ENCODE measurements around the gene GNAI3.

DNA sequence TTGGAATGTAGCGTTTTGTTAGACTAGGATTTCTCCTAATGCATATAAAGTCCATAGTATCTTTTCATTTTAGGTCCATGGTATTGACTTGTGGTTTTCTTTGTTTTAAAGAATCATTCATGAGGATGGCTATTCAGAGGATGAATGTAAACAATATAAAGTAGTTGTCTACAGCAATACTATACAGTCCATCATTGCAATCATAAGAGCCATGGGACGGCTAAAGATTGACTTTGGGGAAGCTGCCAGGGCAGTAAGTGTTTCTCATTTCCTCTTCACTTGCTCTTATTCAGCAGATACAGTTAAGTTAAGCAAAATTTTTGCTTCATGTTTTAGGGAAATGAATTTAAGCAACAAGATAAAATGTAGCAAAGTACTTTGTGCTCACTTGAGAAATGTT is 25.4 kb downstream of the GNAI3 start:
- TF ChIP-seq EZH2phosphoT487 (IDR thresholded peaks at IDR 0.05; ENCODE audit: borderline replicate concordance, low read length), result no peak
- TF ChIP-seq, protein P1, sequence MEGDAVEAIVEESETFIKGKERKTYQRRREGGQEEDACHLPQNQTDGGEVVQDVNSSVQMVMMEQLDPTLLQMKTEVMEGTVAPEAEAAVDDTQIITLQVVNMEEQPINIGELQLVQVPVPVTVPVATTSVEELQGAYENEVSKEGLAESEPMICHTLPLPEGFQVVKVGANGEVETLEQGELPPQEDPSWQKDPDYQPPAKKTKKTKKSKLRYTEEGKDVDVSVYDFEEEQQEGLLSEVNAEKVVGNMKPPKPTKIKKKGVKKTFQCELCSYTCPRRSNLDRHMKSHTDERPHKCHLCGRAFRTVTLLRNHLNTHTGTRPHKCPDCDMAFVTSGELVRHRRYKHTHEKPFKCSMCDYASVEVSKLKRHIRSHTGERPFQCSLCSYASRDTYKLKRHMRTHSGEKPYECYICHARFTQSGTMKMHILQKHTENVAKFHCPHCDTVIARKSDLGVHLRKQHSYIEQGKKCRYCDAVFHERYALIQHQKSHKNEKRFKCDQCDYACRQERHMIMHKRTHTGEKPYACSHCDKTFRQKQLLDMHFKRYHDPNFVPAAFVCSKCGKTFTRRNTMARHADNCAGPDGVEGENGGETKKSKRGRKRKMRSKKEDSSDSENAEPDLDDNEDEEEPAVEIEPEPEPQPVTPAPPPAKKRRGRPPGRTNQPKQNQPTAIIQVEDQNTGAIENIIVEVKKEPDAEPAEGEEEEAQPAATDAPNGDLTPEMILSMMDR (IDR thresholded peaks at IDR 0.05; ENCODE audit: low read depth, low read length, poor library complexity, severe bottlenecking), result no peak
